Astrocyte of the spinal cord (primary cell): ENCODE data around the gene C10orf90.
A peak's percentile ranks its signal among the peaks of the same experiment; 100 is the strongest.

Source experiments
- DNase-seq: peaks from one replicate; pipeline ENCODE4 v3.0.0; 2011; ENCODE audit warnings: low read depth, low spot score
- H3K4me3 ChIP-seq: 2 replicates; pipeline ENCODE4 v1.5.1; 2011; ENCODE audit warnings: low read depth, mild to moderate bottlenecking, low read length, moderate library complexity
- in situ Hi-C: cut with HindIII; loops from 2 replicates; pipeline ENCODE4 v1.10.0; 2017; ENCODE audit warnings: low sequenced_read_pairs
- TF ChIP-seq, protein P1 (sequence below): IDR thresholded peaks from 2 replicates; pipeline ENCODE4 v1.5.1; 2012; ENCODE audit warnings: low read depth, mild to moderate bottlenecking, low read length, inconsistent platforms

Gene C10orf90

DNA sequence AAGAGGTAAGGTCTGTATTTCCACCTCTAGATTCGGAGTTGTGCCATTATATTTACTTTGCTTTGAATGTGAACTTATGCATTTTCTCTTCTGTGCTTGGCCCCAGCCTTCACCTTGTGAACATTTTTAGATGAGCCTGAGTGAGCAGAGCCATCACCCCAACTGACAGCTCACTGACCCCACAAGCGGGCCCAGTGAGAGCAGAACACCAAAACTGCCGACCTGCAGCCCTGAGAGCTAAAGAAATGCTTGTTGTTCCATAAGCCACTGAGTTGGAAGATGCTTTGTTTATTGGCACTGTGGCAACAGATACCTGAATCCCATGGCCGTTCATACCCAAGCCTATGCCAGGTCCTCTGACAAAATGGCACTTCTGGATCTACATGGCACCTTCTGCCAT is 37.8 kb downstream of the C10orf90 start:
- TF ChIP-seq, protein P1, sequence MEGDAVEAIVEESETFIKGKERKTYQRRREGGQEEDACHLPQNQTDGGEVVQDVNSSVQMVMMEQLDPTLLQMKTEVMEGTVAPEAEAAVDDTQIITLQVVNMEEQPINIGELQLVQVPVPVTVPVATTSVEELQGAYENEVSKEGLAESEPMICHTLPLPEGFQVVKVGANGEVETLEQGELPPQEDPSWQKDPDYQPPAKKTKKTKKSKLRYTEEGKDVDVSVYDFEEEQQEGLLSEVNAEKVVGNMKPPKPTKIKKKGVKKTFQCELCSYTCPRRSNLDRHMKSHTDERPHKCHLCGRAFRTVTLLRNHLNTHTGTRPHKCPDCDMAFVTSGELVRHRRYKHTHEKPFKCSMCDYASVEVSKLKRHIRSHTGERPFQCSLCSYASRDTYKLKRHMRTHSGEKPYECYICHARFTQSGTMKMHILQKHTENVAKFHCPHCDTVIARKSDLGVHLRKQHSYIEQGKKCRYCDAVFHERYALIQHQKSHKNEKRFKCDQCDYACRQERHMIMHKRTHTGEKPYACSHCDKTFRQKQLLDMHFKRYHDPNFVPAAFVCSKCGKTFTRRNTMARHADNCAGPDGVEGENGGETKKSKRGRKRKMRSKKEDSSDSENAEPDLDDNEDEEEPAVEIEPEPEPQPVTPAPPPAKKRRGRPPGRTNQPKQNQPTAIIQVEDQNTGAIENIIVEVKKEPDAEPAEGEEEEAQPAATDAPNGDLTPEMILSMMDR, result no peak
- H3K4me3 ChIP-seq, result no peak overlapping the region
- DNase-seq, result no peak
- in situ Hi-C loops, result no loop called here

DNA sequence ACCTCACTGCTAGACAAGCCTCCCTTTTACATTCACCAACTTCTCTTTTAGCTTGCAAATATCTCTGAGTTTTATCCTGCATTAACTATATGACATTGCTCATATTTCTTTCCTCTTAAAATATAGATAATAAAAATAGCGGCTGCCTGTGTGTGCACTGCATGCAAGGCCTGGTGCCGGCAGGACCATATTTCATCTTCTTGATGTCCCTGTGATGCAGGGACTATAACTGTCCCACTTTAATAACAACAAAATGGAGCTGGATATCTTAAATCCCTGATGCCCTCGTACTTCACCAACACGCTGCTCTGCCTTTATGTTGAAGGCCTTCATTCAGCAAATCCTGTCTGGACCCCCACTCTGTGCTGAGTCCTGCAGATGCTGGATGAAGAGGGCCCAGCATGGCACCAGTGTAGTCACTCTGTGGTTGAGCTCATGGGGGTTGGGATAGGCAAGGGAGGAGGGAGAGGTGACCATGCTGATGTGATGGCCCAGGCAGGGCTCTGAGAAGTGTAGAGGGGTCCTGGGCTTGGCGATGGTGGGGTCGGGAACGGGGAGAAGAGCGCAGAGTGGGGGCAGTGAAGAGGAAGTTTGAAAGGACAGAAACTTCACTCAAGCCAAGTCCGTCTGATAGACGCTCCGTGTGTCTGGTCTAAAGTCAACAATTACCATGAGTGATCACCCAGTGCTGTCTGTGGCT is 40.4 kb downstream of the C10orf90 start:
- in situ Hi-C loops, result no loop called here

DNA sequence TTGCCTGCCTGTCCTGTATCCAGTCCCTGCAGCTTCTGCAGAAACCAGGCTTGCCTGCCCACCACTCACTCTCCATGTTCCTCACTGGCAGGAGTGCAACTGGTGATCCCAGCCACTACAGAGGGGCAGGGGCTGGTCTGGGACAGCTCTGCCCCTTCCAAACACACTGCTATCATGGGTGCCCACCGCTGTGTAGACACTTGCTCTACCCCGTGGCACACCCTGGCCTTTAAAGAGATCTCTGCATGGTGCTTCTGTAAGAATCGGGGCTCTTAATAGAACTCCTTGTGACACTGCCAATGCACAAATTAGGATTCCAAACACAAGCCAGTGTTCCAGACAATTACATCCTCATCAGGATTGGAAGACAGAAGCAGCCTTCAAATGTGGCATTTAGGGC is 41.7 kb downstream of the C10orf90 start:
- TF ChIP-seq, protein P1, result no peak
- no peak for DNase-seq
- H3K4me3 ChIP-seq, result no peak overlapping the region
- in situ Hi-C loops, result no loop called here

More for the DNA sequence above, 40.4 kb downstream of the C10orf90 start:
- no peak for DNase-seq
- H3K4me3 ChIP-seq, result no peak overlapping the region
- TF ChIP-seq, protein P1, result no peak

DNA sequence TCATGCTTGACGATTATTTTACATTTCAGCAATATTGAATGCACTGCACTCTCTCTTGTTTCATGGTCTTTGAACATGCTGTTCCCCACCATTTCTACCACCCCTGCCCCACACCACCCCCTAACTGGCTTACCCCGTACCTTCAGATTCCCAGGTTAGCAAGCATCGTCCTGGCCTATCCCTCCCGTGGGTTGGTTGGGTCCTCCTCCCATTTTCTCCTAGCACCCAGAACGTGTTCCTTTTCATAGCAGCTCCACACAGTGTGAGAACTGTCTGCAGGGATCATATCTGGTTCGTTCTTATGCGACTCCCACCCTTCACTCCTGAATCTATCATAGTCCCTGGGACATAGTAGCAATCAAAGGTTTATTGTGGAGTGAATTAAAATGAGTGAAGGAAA is 48.6 kb downstream of the C10orf90 start:
- H3K4me3 ChIP-seq, result no peak overlapping the region
- TF ChIP-seq, protein P1, result no peak
- in situ Hi-C loops, result no loop called here
- no peak for DNase-seq

DNA sequence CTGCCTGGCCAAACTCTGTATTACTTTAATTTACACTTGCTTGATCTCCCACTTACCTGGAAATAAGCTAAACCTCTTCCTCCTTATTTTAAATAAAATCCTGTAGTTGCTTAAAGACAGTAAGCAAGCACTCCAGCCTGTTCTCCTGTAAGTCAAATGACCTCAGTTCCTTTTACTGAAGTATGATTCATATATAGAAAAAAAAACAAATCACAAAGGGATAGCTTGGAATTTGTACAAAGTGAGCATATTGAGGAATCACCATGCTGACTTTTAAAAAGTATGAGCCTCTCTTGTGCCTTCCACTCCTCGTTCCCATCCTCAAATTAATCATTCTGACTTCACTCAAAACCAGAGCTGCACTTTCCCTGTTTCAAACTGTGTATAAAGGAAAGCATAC is 52.0 kb downstream of the C10orf90 start:
- peak; percentile 40 for DNase-seq
- TF ChIP-seq, protein P1, result no peak
- H3K4me3 ChIP-seq, result no peak overlapping the region
- in situ Hi-C loops, result no loop called here

DNA sequence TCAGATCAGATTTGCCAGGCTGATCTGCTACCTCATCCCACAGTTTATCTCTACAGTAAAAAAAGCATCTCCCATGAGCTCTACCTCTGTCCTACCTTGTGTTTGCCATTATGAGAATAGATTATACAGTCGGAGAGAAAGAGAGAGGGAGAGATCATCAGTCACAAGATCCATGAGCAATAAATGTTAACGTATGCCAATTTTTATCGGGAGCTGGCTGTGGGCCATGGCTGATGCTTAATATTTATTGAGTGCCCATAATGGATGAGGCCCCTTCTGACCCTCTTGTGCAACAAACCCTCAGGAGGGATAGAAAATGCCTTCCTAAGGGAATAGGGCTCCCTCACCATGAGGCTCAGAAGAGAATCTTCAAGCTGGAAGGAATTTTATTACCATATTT is 52.8 kb downstream of the C10orf90 start:
- no peak overlapping the region for H3K4me3 ChIP-seq
- no peak for DNase-seq
- in situ Hi-C loops, result no loop called here
- TF ChIP-seq, protein P1, result no peak
